IMR-90 (cell line): Measurements from ENCODE around the gene SNX5. TPM values are rescaled to one million over a fixed set of nuclear protein-coding genes. Genes with fewer than 3 reads are reported as not detected.

Experiments
- ATAC-seq: fragments of 200-7000 bp; cut with Tn5 transposase; 2 replicates; pipeline ENCODE4 v1.9.1; 2020; ENCODE audit warnings: low read depth, mild to moderate bottlenecking, moderate library complexity
- BruUV-seq: library from RNA; stranded (reverse); fragments of 400-500 nt; replicated peaks from 2 replicates; lab custom pipeline; 2021; lab: Mats Ljungman, UMichigan
- CTCF ChIA-PET: fragments of 300-600 bp; formaldehyde crosslinking; extraction: SDS; loops from one replicate; lab custom pipeline; 2021; ENCODE audit warnings: antibody characterized with exemption; lab: Yijun Ruan, JAX
- POLR2A ChIA-PET: fragments of 300-600 bp; sonication (Branson Sonifier 250); formaldehyde crosslinking; loops from one replicate; lab custom pipeline; 2022; ENCODE audit warnings: antibody characterized with exemption; ENCODE audit not compliant: unreplicated experiment; lab: Charles Lee
- DNase-seq: peaks from one replicate; pipeline ENCODE4 v3.0.0; 2013
- H2AFZ ChIP-seq: replicated peaks from 2 replicates; pipeline ENCODE3; 2013; ENCODE audit warnings: low read length, mild to moderate bottlenecking; ENCODE audit not compliant: poor library complexity
- H2AK5ac ChIP-seq: 2 replicates; pipeline ENCODE4 v1.6.1; 2013; ENCODE audit warnings: low read depth, low read length, inconsistent platforms
- H2AK9ac ChIP-seq: replicated peaks from 2 replicates; pipeline ENCODE3; 2013; ENCODE audit warnings: mild to moderate bottlenecking, low read depth, low read length, moderate library complexity; ENCODE audit not compliant: poor library complexity
- H2BK120ac ChIP-seq: 2 replicates; pipeline ENCODE4 v1.6.1; 2013; ENCODE audit warnings: low read depth, low read length, inconsistent platforms
- H2BK15ac ChIP-seq: 3 replicates; pipeline ENCODE4 v1.6.1; 2013; ENCODE audit warnings: low read depth, low read length, inconsistent platforms
- H2BK20ac ChIP-seq: 2 replicates; pipeline ENCODE4 v1.6.1; 2013; ENCODE audit warnings: low read depth, mild to moderate bottlenecking, inconsistent platforms, low read length, moderate library complexity
- H2BK5ac ChIP-seq: 2 replicates; pipeline ENCODE4 v1.6.1; 2013; ENCODE audit warnings: mild to moderate bottlenecking, low read depth, low read length, inconsistent platforms; ENCODE audit not compliant: poor library complexity, severe bottlenecking
- H3K14ac ChIP-seq: replicated peaks from 2 replicates; pipeline ENCODE4 v1.6.1; 2013; ENCODE audit warnings: low read depth, low read length, inconsistent platforms
- H3K18ac ChIP-seq: 2 replicates; pipeline ENCODE4 v1.6.1; 2013; ENCODE audit warnings: low read depth, low read length, control low read depth
- H3K23ac ChIP-seq: 2 replicates; pipeline ENCODE4 v1.6.1; 2013; ENCODE audit warnings: low read depth, low read length, inconsistent platforms
- H3K27ac ChIP-seq: 2 replicates; pipeline ENCODE4 v1.5.1; 2013; ENCODE audit warnings: mild to moderate bottlenecking, control low read depth, low read length; ENCODE audit not compliant: insufficient read depth
- H3K27me3 ChIP-seq: 2 replicates; pipeline ENCODE4 v1.6.1; 2013; ENCODE audit warnings: low read length; ENCODE audit not compliant: control insufficient read depth, insufficient read depth
- H3K36me3 ChIP-seq: 2 replicates; pipeline ENCODE4 v1.6.1; 2013; ENCODE audit warnings: low read length, mixed read lengths; ENCODE audit not compliant: control insufficient read depth, insufficient read depth
- H3K4ac ChIP-seq: 2 replicates; pipeline ENCODE4 v1.6.1; 2013; ENCODE audit warnings: low read depth, low read length, inconsistent platforms
- H3K4me1 ChIP-seq: 2 replicates; pipeline ENCODE4 v1.6.1; 2013; ENCODE audit warnings: low read length, mixed read lengths; ENCODE audit not compliant: control insufficient read depth, insufficient read depth
- H3K4me2 ChIP-seq: 2 replicates; pipeline ENCODE4 v1.6.1; 2013; ENCODE audit warnings: low read depth, mild to moderate bottlenecking, control low read depth, low read length, moderate library complexity
- H3K4me3 ChIP-seq: 2 replicates; pipeline ENCODE4 v1.5.1; 2013; ENCODE audit warnings: low read depth, mild to moderate bottlenecking, control low read depth, low read length, moderate library complexity; ENCODE audit not compliant: insufficient read depth
- H3K56ac ChIP-seq: 2 replicates; pipeline ENCODE4 v1.6.1; 2013; ENCODE audit warnings: low read length, inconsistent platforms; ENCODE audit not compliant: insufficient read depth; ENCODE audit errors: extremely low read depth
- H3K79me1 ChIP-seq, 2 experiments: 2 replicates each; pipeline ENCODE4 v1.6.1; 2013; ENCODE audit warnings: low read length in 2 of 2, inconsistent platforms in 1 of 2, low read depth in 1 of 2
- H3K9ac ChIP-seq: 2 replicates; pipeline ENCODE4 v1.6.1; 2013; ENCODE audit warnings: low read depth, low read length, control low read depth
- H3K9me1 ChIP-seq: 2 replicates; pipeline ENCODE4 v1.6.1; 2013; ENCODE audit warnings: low read length, inconsistent platforms; ENCODE audit not compliant: insufficient read depth
- H3K9me3 ChIP-seq: 2 replicates; pipeline ENCODE4 v1.6.1; 2013; ENCODE audit warnings: low read length; ENCODE audit not compliant: control insufficient read depth, insufficient read depth
- H4K20me1 ChIP-seq: 2 replicates; pipeline ENCODE4 v1.6.1; 2013; ENCODE audit warnings: low read length, inconsistent platforms; ENCODE audit not compliant: insufficient read depth
- H4K5ac ChIP-seq: 2 replicates; pipeline ENCODE4 v1.6.1; 2013; ENCODE audit warnings: mild to moderate bottlenecking, low read depth, low read length, control low read depth
- H4K8ac ChIP-seq, 2 experiments: 2 replicates each; pipeline ENCODE4 v1.6.1; 2013; ENCODE audit warnings: low read depth in 2 of 2, low read length in 2 of 2, control low read depth in 1 of 2, inconsistent platforms in 1 of 2
- H4K91ac ChIP-seq: 2 replicates; pipeline ENCODE4 v1.6.1; 2013; ENCODE audit warnings: low read depth, low read length, inconsistent platforms; ENCODE audit not compliant: insufficient read depth
- BHLHE40 ChIP-seq: fragments of 150-350 bp; IDR thresholded peaks from 2 replicates; pipeline ENCODE4 v1.6.1; 2016; ENCODE audit warnings: mild to moderate bottlenecking, low read depth, low read length
- CHD1 ChIP-seq: IDR thresholded peaks from 2 replicates; pipeline ENCODE4 v1.6.1; 2012; ENCODE audit warnings: low read depth, low read length, improper control_type of control experiment
- MAZ ChIP-seq: IDR thresholded peaks from 2 replicates; pipeline ENCODE4 v1.6.1; 2012; ENCODE audit warnings: low read depth, mild to moderate bottlenecking, low read length, improper control_type of control experiment, moderate library complexity, borderline replicate concordance
- MXI1 ChIP-seq: IDR thresholded peaks from 2 replicates; pipeline ENCODE4 v1.6.1; 2012; ENCODE audit warnings: low read depth, mild to moderate bottlenecking, low read length, moderate library complexity, borderline replicate concordance
- RFX5 ChIP-seq: IDR thresholded peaks from 2 replicates; pipeline ENCODE4 v1.8.0; 2012; ENCODE audit warnings: low read depth, mild to moderate bottlenecking, low read length, moderate library complexity
- SMC3 ChIP-seq: fragments of 150-350 bp; IDR thresholded peaks from 2 replicates; pipeline ENCODE4 v1.6.1; 2016; ENCODE audit warnings: low read depth, mild to moderate bottlenecking, antibody characterized with exemption, low read length, moderate library complexity
- WGBS, 2 experiments: methylation state at CpG; one replicate each; pipeline versions ENCODE4 v1.1.5 to v1.1.7; 2013; ENCODE audit warnings: missing lambda C conversion rate in 2 of 2; ENCODE audit not compliant: insufficient read length in 1 of 2; ENCODE audit errors: extremely low coverage in 2 of 2; 5-methylcytosine and 5-hydroxymethylcytosine counted together
- dilution Hi-C: fragments of 300-500 bp; cut with HindIII; formaldehyde crosslinking; loops from one replicate; pipeline ENCODE4 v1.14.3; 2018; ENCODE audit warnings: low sequenced_read_pairs; ENCODE audit not compliant: unreplicated experiment
- in situ Hi-C: fragments of 300-500 bp; cut with MboI; formaldehyde crosslinking; loops from 3 replicates; pipeline ENCODE4 v1.14.3; 2019; ENCODE audit warnings: low sequenced_read_pairs, inconsistent platforms, mixed read lengths
- intact Hi-C: fragments of 100-400 bp; cut with micrococcal nuclease; formaldehyde crosslinking; loops from 2 replicates; pipeline ENCODE4 v1.10.0; 2022
- polyA plus RNA-seq, 3 experiments: library from polyadenylated mRNA; depleted of rRNA; stranded (reverse); fragments of >200 nt; gene quantifications; 2 replicates each; pipeline ENCODE4 v1.2.3, GENCODE V29; 2012; ENCODE audit warnings: low replicate concordance in 1 of 3
- total RNA-seq: library from RNA; depleted of rRNA; stranded (reverse); fragments of >200 nt; gene quantifications from 2 replicates; pipeline ENCODE4 v1.2.3, GENCODE V29; 2012

SNX5 gene
- total and polyA plus RNA-seq, 2 of the 4 experiments (the other 2 are of a cell fraction), result 65.4 to 92.8 TPM

- Histone ChIP-seq H3K9me1 (peaks cover 25% of the 10 kb centered on the region), H2BK5ac (peak overlapping the region; percentile 46), H2BK20ac (peak overlapping the region; percentile 64), H3K4me1 (peaks cover 23% of the 10 kb centered on the region), H3K9me3 (no peaks in the 10 kb centered on the region), H3K36me3 (peaks cover 12% of the 10 kb centered on the region), H4K5ac (peak overlapping the region; percentile 11; the same call in 1 of the 2 replicates), H3K56ac (peak overlapping the region; percentile 5; the same call in 1 of the 2 replicates), H3K27me3 (no peaks in the 10 kb centered on the region), H4K91ac (peak overlapping the region; percentile 35), H3K27ac (peak overlapping the region; percentile 65; the same call in 1 of the 2 replicates), H3K9ac (peak overlapping the region; percentile 3; the same call in 1 of the 2 replicates), H2AFZ (peak overlapping the region; percentile 6), H3K79me1 (peaks cover 0 to 16% of the 10 kb centered on the region in 2 experiments; a peak in 1 of 4 replicates), H2AK9ac (peak overlapping the region; percentile 47), H2BK15ac (peak overlapping the region; percentile 45; the same call in 1 of the 3 replicates), H2BK120ac (peak overlapping the region; percentile 69), H3K4me2 (peak overlapping the region; percentile 45), H4K8ac (peak overlapping the region in 1 of 2 experiments; percentile 43; a peak in 2 of 4 replicates), H3K14ac (peak overlapping the region; percentile 51), H3K23ac (peak overlapping the region; percentile 57), H3K4ac (peak overlapping the region; percentile 70), H3K4me3 (no peak overlapping the region), H3K18ac (peak overlapping the region; percentile 49), H4K20me1 (peaks cover 40% of the 10 kb centered on the region), H2AK5ac (peak overlapping the region; percentile 3; the same call in 1 of the 2 replicates)
- ChIA-PET POLR2A (interaction anchor here (0.6 to 0.7 kb wide), 2 partner anchors 63 to 95 kb away, joined by 3 read pairs; no protein-coding TSS in a partner anchor), CTCF (interaction anchor here (0.7 to 1.1 kb wide), 3 partner anchors 27 to 251 kb away, joined by 3 read pairs; no protein-coding TSS in a partner anchor)
- ATAC-seq (peak; percentile 68), DNase-seq (peak; percentile 81)
- WGBS, 2 experiments, result 0% methylated on average over 1 of the region's 19 CpGs; no CpG with 5 or more reads in 1 of the 2 experiments
- BruUV-seq, result no TSS peak
- dilution Hi-C loops (no loop called here), in situ Hi-C loops (no loop called here), intact Hi-C loops (loop anchor here (5.0 to 10.0 kb wide), 2 partner anchors 285 to 402 kb away; partner anchors contain the start of gene BFSP1)
- no peak for TF ChIP-seq SMC3
- peak; percentile 46 for TF ChIP-seq BHLHE40
- no peak for TF ChIP-seq MXI1
- no peak for TF ChIP-seq RFX5
- no peak for TF ChIP-seq MAZ
- TF ChIP-seq CHD1, result no peak
These were observed 31.5 kb downstream of the SNX5 start for GRCh38 chr20:17936761-17937732.
